HepG2 (cell line): ENCODE measurements around the gene CDK18. TPM values are rescaled to one million over a fixed set of nuclear protein-coding genes. Genes with fewer than 3 reads are reported as not detected.

Source experiments
- ATAC-seq: fragments of 200-7000 bp; cut with Tn5 transposase; 3 replicates; pipeline ENCODE4 v1.9.1; 2020; ENCODE audit warnings: mild to moderate bottlenecking, moderate library complexity
- BruUV-seq: library from RNA; stranded (reverse); fragments of 400-500 nt; replicated peaks from 2 replicates; lab custom pipeline; 2021; lab: Mats Ljungman, UMichigan
- CTCF ChIA-PET: fragments of 300-600 bp; formaldehyde crosslinking; extraction: SDS; loops from one replicate; lab custom pipeline; 2021; ENCODE audit warnings: low total read pairs, inconsistent platforms, low intra/inter-chr PET ratio; lab: Yijun Ruan, JAX
- POLR2A ChIA-PET: fragments of 350-600 bp; sonication (Branson Sonifier 250); formaldehyde crosslinking; loops from one replicate; lab custom pipeline; 2020; ENCODE audit warnings: antibody characterized with exemption, inconsistent platforms; lab: Yijun Ruan, JAX
- DNase-seq: peaks from one replicate; pipeline ENCODE4 v3.0.0-alpha.2; 2015; ENCODE audit warnings: low spot score
- FAIRE-seq: peaks from 3 replicates; lab custom pipeline; 2011; peaks lifted over from hg19 to GRCh38; lab: Jason Lieb, UNC
- H2AFZ ChIP-seq: one replicate; pipeline ENCODE4 v1.6.1; 2011; ENCODE audit warnings: low read length, inconsistent platforms
- H3K27ac ChIP-seq: fragments of 300-600 bp; 3 replicates; pipeline ENCODE4 v1.8.0; 2011; ENCODE audit warnings: mixed run types, mild to moderate bottlenecking, mixed read lengths, low read length, inconsistent platforms; ENCODE audit not compliant: insufficient read depth; ENCODE audit errors: extremely low read length
- H3K27me3 ChIP-seq, 2 experiments: fragments of 200-600 bp in 1 of 2; 2 replicates in 1 of 2; 3 replicates in 1 of 2; pipeline versions ENCODE4 v1.6.0 to v1.8.0; 2011; ENCODE audit warnings: low read length in 2 of 2, mild to moderate bottlenecking in 2 of 2, moderate library complexity in 2 of 2, inconsistent platforms in 1 of 2; ENCODE audit not compliant: insufficient read depth in 2 of 2, control insufficient read depth in 1 of 2
- H3K36me3 ChIP-seq, 2 experiments: fragments of 200-600 bp in 1 of 2; replicated peaks in 1 of 2; 2 replicates in 1 of 2; 3 replicates in 1 of 2; pipeline versions ENCODE4 v1.5.1 to v1.8.0; 2011; ENCODE audit warnings: low read length in 2 of 2, inconsistent platforms in 1 of 2; ENCODE audit not compliant: insufficient read depth in 2 of 2, control insufficient read depth in 1 of 2
- H3K4me1 ChIP-seq: 2 replicates; pipeline ENCODE4 v1.5.1; 2012; ENCODE audit warnings: low read length, inconsistent platforms; ENCODE audit not compliant: insufficient read depth
- H3K4me2 ChIP-seq: 2 replicates; pipeline ENCODE4 v1.6.0; 2011; ENCODE audit warnings: low read depth, low read length, inconsistent platforms
- H3K4me3 ChIP-seq, 3 experiments: fragments of 200-600 bp in 1 of 3; sonication (generic), shearing (Covaris generic) in 1 of 3; replicated peaks in 1 of 3; 2 replicates each; pipeline ENCODE4 v1.5.1; 2011 to 2016; ENCODE audit warnings: low read length in 3 of 3, inconsistent platforms in 2 of 3, low read depth in 2 of 3, mild to moderate bottlenecking in 2 of 3, control low read depth in 1 of 3, mixed read lengths in 1 of 3; ENCODE audit not compliant: insufficient read depth in 1 of 3
- H3K79me2 ChIP-seq: one replicate; pipeline ENCODE4 v1.6.1; 2011; ENCODE audit warnings: low read length, inconsistent platforms; ENCODE audit not compliant: insufficient read depth
- H3K9ac ChIP-seq: 2 replicates; pipeline ENCODE4 v1.6.0; 2011; ENCODE audit warnings: mild to moderate bottlenecking, low read depth, low read length, inconsistent platforms; ENCODE audit not compliant: insufficient read depth
- H3K9me3 ChIP-seq: 2 replicates; pipeline ENCODE4 v1.5.1; 2012; ENCODE audit warnings: mild to moderate bottlenecking, low read length
- H4K20me1 ChIP-seq: 2 replicates; pipeline ENCODE4 v1.6.0; 2011; ENCODE audit warnings: inconsistent platforms, mild to moderate bottlenecking, low read length, moderate library complexity; ENCODE audit not compliant: insufficient read depth
- MEIS1 ChIP-seq: sonication (generic); formaldehyde crosslinking; IDR thresholded peaks from 2 replicates; pipeline ENCODE4 v1.9.0; 2021; ENCODE audit warnings: mild to moderate bottlenecking, missing genetic modification reagents, moderate library complexity, borderline replicate concordance
- ZNF230 ChIP-seq: sonication (generic); formaldehyde crosslinking; IDR thresholded peaks from 2 replicates; pipeline ENCODE4 v1.4.0; 2020; ENCODE audit warnings: mild to moderate bottlenecking, missing genetic modification reagents
- ZNF350 ChIP-seq: sonication (generic); formaldehyde crosslinking; IDR thresholded peaks from 2 replicates; pipeline ENCODE4 v1.4.0; 2020; ENCODE audit warnings: mild to moderate bottlenecking, low read depth, missing genetic modification reagents, borderline replicate concordance
- ZNF710 ChIP-seq: sonication (generic); formaldehyde crosslinking; IDR thresholded peaks from 2 replicates; pipeline ENCODE4 v1.5.0; 2020; ENCODE audit warnings: mild to moderate bottlenecking, missing genetic modification reagents, borderline replicate concordance
- ZNF773 ChIP-seq: sonication (generic); formaldehyde crosslinking; IDR thresholded peaks from 2 replicates; pipeline ENCODE4 v1.4.0; 2020; ENCODE audit warnings: missing genetic modification reagents, borderline replicate concordance
- WGBS: methylation state at CpG from one replicate; pipeline ENCODE4 v1.1.6; 2017; ENCODE audit warnings: low lambda C conversion rate; 5-methylcytosine and 5-hydroxymethylcytosine counted together
- in situ Hi-C: cut with HindIII; loops from 2 replicates; pipeline ENCODE4 v1.10.0; 2017; ENCODE audit warnings: low pct_unique_long_range_greater_than_20kb; ENCODE audit not compliant: extremely low pct_ligation_motif_present
- intact Hi-C: fragments of 100-400 bp; cut with micrococcal nuclease; formaldehyde crosslinking; loops from one replicate; pipeline ENCODE4 v1.10.0; 2022; ENCODE audit not compliant: unreplicated experiment
- polyA plus RNA-seq, 8 experiments: library from polyadenylated mRNA; depleted of rRNA in 3 of 8; stranded (reverse) in 7 of 8; unstranded in 1 of 8; fragments of >200 nt; fragmentation: Illumina TruSeq in 4 of 8; extraction: Trizol in 4 of 8; gene quantifications; 2 replicates each; pipeline versions ENCODE4 v1.2.1 to v1.2.3, GENCODE V29; 2011 to 2016; ENCODE audit warnings: low read depth in 4 of 8, missing spikeins in 1 of 8, mixed read lengths in 1 of 8; ENCODE audit not compliant: insufficient read depth in 1 of 8
- total RNA-seq, 5 experiments: library from RNA; depleted of rRNA; stranded (reverse); fragments of >200 nt; fragmentation: Illumina TruSeq; extraction: Trizol; gene quantifications; 2 replicates each; pipeline ENCODE4 v1.2.3, GENCODE V29; 2016; ENCODE audit warnings: low read depth in 1 of 5
- TF ChIP-seq, protein P1 (sequence below): fragments of 450-650 bp; IDR thresholded peaks from 2 replicates; pipeline ENCODE4 v1.6.1; 2016
- TF ChIP-seq, protein P2 (sequence below): sonication (generic); formaldehyde crosslinking; IDR thresholded peaks from 2 replicates; pipeline ENCODE4 v1.4.0; 2020; ENCODE audit warnings: missing genetic modification reagents, borderline replicate concordance

CDK18 gene
- total and polyA plus RNA-seq, 2 of the 13 experiments (the other 11 are each of a cell fraction or from before 2014, with no cell fraction given) = 6.4 to 38.8 TPM

DNA sequence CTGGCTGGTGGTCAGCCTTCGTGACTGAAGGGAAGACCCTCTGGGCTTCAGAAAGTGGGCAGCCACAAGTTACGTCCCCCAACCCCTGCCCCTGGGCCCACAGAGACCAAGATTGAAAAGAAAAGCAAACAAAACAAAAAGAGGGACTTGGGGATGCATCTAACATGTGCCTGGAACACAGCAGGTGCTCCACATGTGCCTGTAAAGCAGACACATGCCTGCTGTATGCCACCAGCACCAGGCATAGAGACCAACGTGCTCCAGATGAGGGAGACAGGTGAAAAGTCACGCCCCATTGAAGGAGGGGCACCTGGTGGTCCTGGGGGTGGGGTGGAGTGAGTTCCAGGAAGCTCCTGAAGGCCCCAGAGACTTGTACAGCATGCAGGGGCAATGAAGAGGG lies 11.9 kb downstream of the CDK18 start:
- FAIRE-seq = no peak
- intact Hi-C loops (no loop called here), in situ Hi-C loops (no loop called here)
- Histone ChIP-seq H4K20me1 (no peaks in the 10 kb centered on the region; the same call in 1 of the 2 replicates), H3K27ac (no peak overlapping the region)
- no TSS peak for BruUV-seq
- TF ChIP-seq, protein P1, sequence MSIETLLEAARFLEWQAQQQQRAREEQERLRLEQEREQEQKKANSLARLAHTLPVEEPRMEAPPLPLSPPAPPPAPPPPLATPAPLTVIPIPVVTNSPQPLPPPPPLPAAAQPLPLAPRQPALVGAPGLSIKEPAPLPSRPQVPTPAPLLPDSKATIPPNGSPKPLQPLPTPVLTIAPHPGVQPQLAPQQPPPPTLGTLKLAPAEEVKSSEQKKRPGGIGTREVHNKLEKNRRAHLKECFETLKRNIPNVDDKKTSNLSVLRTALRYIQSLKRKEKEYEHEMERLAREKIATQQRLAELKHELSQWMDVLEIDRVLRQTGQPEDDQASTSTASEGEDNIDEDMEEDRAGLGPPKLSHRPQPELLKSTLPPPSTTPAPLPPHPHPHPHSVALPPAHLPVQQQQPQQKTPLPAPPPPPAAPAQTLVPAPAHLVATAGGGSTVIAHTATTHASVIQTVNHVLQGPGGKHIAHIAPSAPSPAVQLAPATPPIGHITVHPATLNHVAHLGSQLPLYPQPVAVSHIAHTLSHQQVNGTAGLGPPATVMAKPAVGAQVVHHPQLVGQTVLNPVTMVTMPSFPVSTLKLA = peak; percentile 80
- TF ChIP-seq ZNF230 (CRISPR knock-in tag) = no peak
- TF ChIP-seq, all 625 proteins: peak for 1
- H3K36me3 ChIP-seq = no peaks in the 10 kb centered on the region
- CTCF ChIA-PET = no interaction called here
- H3K27me3 ChIP-seq = no peaks in the 10 kb centered on the region
- ATAC-seq (no peak), DNase-seq (no peak)
- H3K4me2 ChIP-seq = no peak overlapping the region
- WGBS = 79% methylated on average over 4 of the region's 4 CpGs
- peaks cover 61% of the 10 kb centered on the region for H3K4me1 ChIP-seq
- POLR2A ChIA-PET = interaction anchor here (1.2 kb wide), 1 partner anchor 25 kb away, joined by 3 read pairs; no protein-coding TSS in a partner anchor
- H3K4me3 ChIP-seq = no peak overlapping the region
- no peak overlapping the region for H2AFZ ChIP-seq
- H3K9me3 ChIP-seq = no peaks in the 10 kb centered on the region
- no peaks in the 10 kb centered on the region for H3K79me2 ChIP-seq
- H3K9ac ChIP-seq = no peak overlapping the region

- H3K4me1 ChIP-seq = peaks cover 53% of the 10 kb centered on the region
- H3K27ac ChIP-seq = no peak overlapping the region
- TF ChIP-seq ZNF773 (CRISPR knock-in tag) (no peak), MEIS1 (no peak), ZNF350 (no peak), ZNF710 (CRISPR knock-in tag) (no peak)
- TF ChIP-seq, protein P2, sequence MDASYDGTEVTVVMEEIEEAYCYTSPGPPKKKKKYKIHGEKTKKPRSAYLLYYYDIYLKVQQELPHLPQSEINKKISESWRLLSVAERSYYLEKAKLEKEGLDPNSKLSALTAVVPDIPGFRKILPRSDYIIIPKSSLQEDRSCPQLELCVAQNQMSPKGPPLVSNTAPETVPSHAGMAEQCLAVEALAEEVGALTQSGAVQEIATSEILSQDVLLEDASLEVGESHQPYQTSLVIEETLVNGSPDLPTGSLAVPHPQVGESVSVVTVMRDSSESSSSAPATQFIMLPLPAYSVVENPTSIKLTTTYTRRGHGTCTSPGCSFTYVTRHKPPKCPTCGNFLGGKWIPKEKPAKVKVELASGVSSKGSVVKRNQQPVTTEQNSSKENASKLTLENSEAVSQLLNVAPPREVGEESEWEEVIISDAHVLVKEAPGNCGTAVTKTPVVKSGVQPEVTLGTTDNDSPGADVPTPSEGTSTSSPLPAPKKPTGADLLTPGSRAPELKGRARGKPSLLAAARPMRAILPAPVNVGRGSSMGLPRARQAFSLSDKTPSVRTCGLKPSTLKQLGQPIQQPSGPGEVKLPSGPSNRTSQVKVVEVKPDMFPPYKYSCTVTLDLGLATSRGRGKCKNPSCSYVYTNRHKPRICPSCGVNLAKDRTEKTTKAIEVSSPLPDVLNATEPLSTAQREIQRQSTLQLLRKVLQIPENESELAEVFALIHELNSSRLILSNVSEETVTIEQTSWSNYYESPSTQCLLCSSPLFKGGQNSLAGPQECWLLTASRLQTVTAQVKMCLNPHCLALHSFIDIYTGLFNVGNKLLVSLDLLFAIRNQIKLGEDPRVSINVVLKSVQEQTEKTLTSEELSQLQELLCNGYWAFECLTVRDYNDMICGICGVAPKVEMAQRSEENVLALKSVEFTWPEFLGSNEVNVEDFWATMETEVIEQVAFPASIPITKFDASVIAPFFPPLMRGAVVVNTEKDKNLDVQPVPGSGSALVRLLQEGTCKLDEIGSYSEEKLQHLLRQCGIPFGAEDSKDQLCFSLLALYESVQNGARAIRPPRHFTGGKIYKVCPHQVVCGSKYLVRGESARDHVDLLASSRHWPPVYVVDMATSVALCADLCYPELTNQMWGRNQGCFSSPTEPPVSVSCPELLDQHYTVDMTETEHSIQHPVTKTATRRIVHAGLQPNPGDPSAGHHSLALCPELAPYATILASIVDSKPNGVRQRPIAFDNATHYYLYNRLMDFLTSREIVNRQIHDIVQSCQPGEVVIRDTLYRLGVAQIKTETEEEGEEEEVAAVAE (CRISPR knock-in tag) = no peak
- H3K79me2 ChIP-seq = no peaks in the 10 kb centered on the region
- H3K9ac ChIP-seq = no peak overlapping the region
- no TSS peak for BruUV-seq
- peaks cover 1% of the 10 kb centered on the region; the same call in 1 of the 2 replicates for H4K20me1 ChIP-seq
- H3K4me3 ChIP-seq = no peak overlapping the region
- CTCF ChIA-PET = interaction anchor here (1.4 kb wide), 1 partner anchor 29 kb away, joined by 4 read pairs; no protein-coding TSS in a partner anchor
- WGBS = 81% methylated on average over 3 of the region's 3 CpGs
- H3K27me3 ChIP-seq = no peaks in the 10 kb centered on the region
- POLR2A ChIA-PET = no interaction called here
- in situ Hi-C loops (no loop called here), intact Hi-C loops (no loop called here)
- no peak overlapping the region for H2AFZ ChIP-seq
- no peaks in the 10 kb centered on the region for H3K9me3 ChIP-seq
- FAIRE-seq = no peak
- ATAC-seq = no peak
- no peak for DNase-seq
- H3K36me3 ChIP-seq = no peaks in the 10 kb centered on the region
- H3K4me2 ChIP-seq = no peak overlapping the region
Measured at GRCh38 chr1:205517288-205517687, 12.8 kb downstream of the CDK18 start.
